Fibroblast of lung (primary cell): Measurements from ENCODE around the gene RCL1.

Source experiments
- EZH2 ChIP-seq: IDR thresholded peaks from 2 replicates; pipeline ENCODE4 v1.5.1; 2012; ENCODE audit warnings: low read length, control low read depth, mild to moderate bottlenecking; ENCODE audit errors: missing control alignments
- TF ChIP-seq, protein P1 (sequence below), 2 donors: IDR thresholded peaks in 1 of 2; conservative IDR thresholded peaks in 1 of 2; 1 replicate in 1 of 2; 2 replicates in 1 of 2; pipeline ENCODE4 v1.5.1; 2011 to 2012; ENCODE audit warnings: low read length in 2 of 2, control low read depth in 1 of 2, inconsistent platforms in 1 of 2, low read depth in 1 of 2, mild to moderate bottlenecking in 1 of 2

DNA sequence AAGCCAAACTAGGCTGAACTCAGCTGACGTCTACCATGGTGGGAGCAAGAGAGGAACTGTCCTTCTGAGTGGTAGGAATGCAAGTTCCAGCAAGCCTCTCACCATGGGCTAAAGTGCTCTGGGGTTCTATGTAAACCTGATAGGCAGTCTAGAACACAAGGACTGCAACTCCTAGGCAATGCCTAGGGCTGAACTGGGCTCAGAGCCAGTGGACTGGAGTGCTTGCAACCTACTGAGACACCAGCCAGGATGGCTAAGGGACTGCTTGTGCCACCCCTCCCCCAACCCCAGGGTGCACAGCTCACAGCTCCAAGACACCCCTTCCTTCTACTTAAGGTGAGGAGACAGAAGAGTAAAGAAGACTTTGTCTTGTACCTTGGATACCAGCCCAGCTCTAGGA lies 12.1 kb upstream of the RCL1 start:
- TF ChIP-seq, protein P1, sequence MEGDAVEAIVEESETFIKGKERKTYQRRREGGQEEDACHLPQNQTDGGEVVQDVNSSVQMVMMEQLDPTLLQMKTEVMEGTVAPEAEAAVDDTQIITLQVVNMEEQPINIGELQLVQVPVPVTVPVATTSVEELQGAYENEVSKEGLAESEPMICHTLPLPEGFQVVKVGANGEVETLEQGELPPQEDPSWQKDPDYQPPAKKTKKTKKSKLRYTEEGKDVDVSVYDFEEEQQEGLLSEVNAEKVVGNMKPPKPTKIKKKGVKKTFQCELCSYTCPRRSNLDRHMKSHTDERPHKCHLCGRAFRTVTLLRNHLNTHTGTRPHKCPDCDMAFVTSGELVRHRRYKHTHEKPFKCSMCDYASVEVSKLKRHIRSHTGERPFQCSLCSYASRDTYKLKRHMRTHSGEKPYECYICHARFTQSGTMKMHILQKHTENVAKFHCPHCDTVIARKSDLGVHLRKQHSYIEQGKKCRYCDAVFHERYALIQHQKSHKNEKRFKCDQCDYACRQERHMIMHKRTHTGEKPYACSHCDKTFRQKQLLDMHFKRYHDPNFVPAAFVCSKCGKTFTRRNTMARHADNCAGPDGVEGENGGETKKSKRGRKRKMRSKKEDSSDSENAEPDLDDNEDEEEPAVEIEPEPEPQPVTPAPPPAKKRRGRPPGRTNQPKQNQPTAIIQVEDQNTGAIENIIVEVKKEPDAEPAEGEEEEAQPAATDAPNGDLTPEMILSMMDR (conservative IDR thresholded peaks at IDR 0.05 in 1 of 2, IDR thresholded peaks at IDR 0.05 in 1 of 2; ENCODE audit: low read depth in 1 of 2, low read length in 2 of 2): no peak
- TF ChIP-seq EZH2: no peak
